H1 (cell line): ENCODE results near the gene TSKU. TPM values are rescaled to one million over a fixed set of nuclear protein-coding genes. Genes with fewer than 3 reads are reported as not detected.

Experiments
- CTCF ChIA-PET: fragments of 300-600 bp; sonication (Branson Sonifier 250); formaldehyde crosslinking; loops from one replicate; lab custom pipeline; 2021; ENCODE audit not compliant: partially characterized antibody; lab: Charles Lee
- POLR2A ChIA-PET: fragments of 300-600 bp; sonication (Branson Sonifier 250); formaldehyde crosslinking; loops from one replicate; lab custom pipeline; 2021; ENCODE audit warnings: inconsistent platforms; ENCODE audit not compliant: partially characterized antibody; lab: Charles Lee
- DNase-seq, 2 experiments: peaks; one replicate each; pipeline versions ENCODE4 v3.0.0 to v3.0.0-alpha.2; 2010 to 2022; ENCODE audit warnings: low spot score in 2 of 2, low read depth in 1 of 2, mixed read lengths in 1 of 2
- FAIRE-seq: peaks from 2 replicates; lab custom pipeline; 2011; peaks lifted over from hg19 to GRCh38; lab: Jason Lieb, UNC
- H2AFZ ChIP-seq: 2 replicates; pipeline ENCODE4 v1.8.1; 2012; ENCODE audit warnings: low read length, inconsistent platforms
- H2AK5ac ChIP-seq: 2 replicates; pipeline ENCODE4 v1.6.1; 2013; ENCODE audit warnings: low read depth, low read length
- H2BK120ac ChIP-seq: replicated peaks from 2 replicates; pipeline ENCODE3; 2013; ENCODE audit warnings: low read depth, low read length, inconsistent platforms
- H2BK12ac ChIP-seq: 2 replicates; pipeline ENCODE4 v1.6.1; 2013; ENCODE audit warnings: low read depth, low read length
- H2BK15ac ChIP-seq: 2 replicates; pipeline ENCODE4 v1.6.1; 2013; ENCODE audit warnings: low read length
- H2BK20ac ChIP-seq: 2 replicates; pipeline ENCODE4 v1.6.1; 2013; ENCODE audit warnings: low read length
- H2BK5ac ChIP-seq: 2 replicates; pipeline ENCODE4 v1.6.1; 2013; ENCODE audit warnings: low read depth, low read length
- H3K14ac ChIP-seq: 2 replicates; pipeline ENCODE4 v1.6.1; 2013; ENCODE audit warnings: inconsistent platforms; ENCODE audit not compliant: insufficient read length
- H3K18ac ChIP-seq: 2 replicates; pipeline ENCODE4 v1.6.1; 2013; ENCODE audit warnings: low read length; ENCODE audit errors: extremely low read depth
- H3K23ac ChIP-seq: 2 replicates; pipeline ENCODE4 v1.6.1; 2013; ENCODE audit warnings: inconsistent platforms; ENCODE audit not compliant: insufficient read length
- H3K23me2 ChIP-seq: 2 replicates; pipeline ENCODE4 v1.6.1; 2013; ENCODE audit warnings: low read depth, low read length
- H3K27ac ChIP-seq: 2 replicates; pipeline ENCODE4 v1.6.1; 2011; ENCODE audit warnings: low read depth, low read length, inconsistent platforms
- H3K27me3 ChIP-seq, 4 experiments: replicated peaks in 1 of 4; 1 replicate in 1 of 4; 2 replicates in 3 of 4; pipeline versions ENCODE4 v1.6.1 to v1.8.1; 2011 to 2013; ENCODE audit warnings: low read length in 3 of 4, mild to moderate bottlenecking in 3 of 4, inconsistent platforms in 2 of 4, mixed read lengths in 2 of 4, moderate library complexity in 1 of 4; ENCODE audit not compliant: control insufficient read depth in 3 of 4, insufficient read depth in 3 of 4; ENCODE audit errors: extremely low read depth in 1 of 4
- H3K36me3 ChIP-seq, 4 experiments: 2 replicates each; pipeline versions ENCODE4 v1.6.1 to v1.8.1; 2011 to 2013; ENCODE audit warnings: mild to moderate bottlenecking in 4 of 4, low read length in 3 of 4, moderate library complexity in 2 of 4, control low read depth in 1 of 4, inconsistent platforms in 1 of 4; ENCODE audit not compliant: insufficient read depth in 4 of 4, control insufficient read depth in 2 of 4
- H3K4ac ChIP-seq: replicated peaks from 2 replicates; pipeline ENCODE3; 2013; ENCODE audit warnings: low read length, low read depth, mixed read lengths, inconsistent platforms; ENCODE audit not compliant: insufficient read length
- H3K4me1 ChIP-seq, 4 experiments: replicated peaks in 1 of 4; 1 replicate in 1 of 4; 2 replicates in 3 of 4; pipeline versions ENCODE4 v1.6.1 to v1.8.1; 2011 to 2013; ENCODE audit warnings: low read length in 3 of 4, inconsistent platforms in 2 of 4, mixed read lengths in 1 of 4; ENCODE audit not compliant: insufficient read depth in 4 of 4, control insufficient read depth in 3 of 4
- H3K4me2 ChIP-seq, 2 experiments: 2 replicates each; pipeline versions ENCODE4 v1.6.1 to v1.8.1; 2011 to 2013; ENCODE audit warnings: low read depth in 2 of 2, low read length in 2 of 2, control low read depth in 1 of 2, inconsistent platforms in 1 of 2, mild to moderate bottlenecking in 1 of 2; ENCODE audit not compliant: insufficient read depth in 1 of 2
- H3K4me3 ChIP-seq, 4 experiments: fragments of 200-600, 300-600 bp in 1 of 4; sonication (generic), shearing (Covaris generic), sonication (Bioruptor Twin) in 1 of 4; 2 replicates each; pipeline versions ENCODE4 v1.5.1 to v1.8.1; 2011 to 2016; ENCODE audit warnings: low read length in 4 of 4, low read depth in 3 of 4, control low read depth in 2 of 4, inconsistent platforms in 2 of 4, mild to moderate bottlenecking in 2 of 4, mixed read lengths in 1 of 4, moderate library complexity in 1 of 4; ENCODE audit not compliant: insufficient read depth in 2 of 4; ENCODE audit errors: extremely low read depth in 1 of 4
- H3K56ac ChIP-seq: replicated peaks from 2 replicates; pipeline ENCODE3; 2013; ENCODE audit warnings: low read depth, mild to moderate bottlenecking, mixed read lengths, low read length, inconsistent platforms; ENCODE audit not compliant: insufficient read length
- H3K79me1 ChIP-seq: 2 replicates; pipeline ENCODE4 v1.6.1; 2013; ENCODE audit warnings: low read depth, low read length, control low read depth
- H3K79me2 ChIP-seq, 2 experiments: 2 replicates each; pipeline versions ENCODE4 v1.6.1 to v1.8.1; 2012 to 2013; ENCODE audit warnings: low read length in 2 of 2, mild to moderate bottlenecking in 2 of 2, inconsistent platforms in 1 of 2; ENCODE audit not compliant: insufficient read depth in 2 of 2, control insufficient read depth in 1 of 2
- H3K9ac ChIP-seq, 4 experiments: replicated peaks in 1 of 4; 1 replicate in 1 of 4; 2 replicates in 3 of 4; pipeline versions ENCODE4 v1.6.1 to v1.8.1; 2011 to 2013; ENCODE audit warnings: low read depth in 3 of 4, low read length in 3 of 4, control low read depth in 2 of 4, mild to moderate bottlenecking in 2 of 4, moderate library complexity in 2 of 4, inconsistent platforms in 1 of 4; ENCODE audit errors: extremely low read depth in 1 of 4
- H3K9me3 ChIP-seq, 2 experiments: 2 replicates each; pipeline versions ENCODE4 v1.6.1 to v1.8.1; 2012 to 2013; ENCODE audit warnings: mild to moderate bottlenecking in 2 of 2, moderate library complexity in 2 of 2, control low read depth in 1 of 2, inconsistent platforms in 1 of 2, low read depth in 1 of 2, low read length in 1 of 2, mixed read lengths in 1 of 2; ENCODE audit not compliant: insufficient read depth in 2 of 2
- H4K20me1 ChIP-seq, 2 experiments: replicated peaks in 1 of 2; 2 replicates each; pipeline versions ENCODE3 to v1.8.1; 2011 to 2013; ENCODE audit warnings: inconsistent platforms in 2 of 2, low read length in 2 of 2, mild to moderate bottlenecking in 1 of 2; ENCODE audit not compliant: insufficient read depth in 2 of 2, control insufficient read depth in 1 of 2
- H4K5ac ChIP-seq: 2 replicates; pipeline ENCODE4 v1.6.1; 2013; ENCODE audit warnings: low read length, low read depth, mixed read lengths, inconsistent platforms; ENCODE audit not compliant: insufficient read length
- H4K8ac ChIP-seq: 2 replicates; pipeline ENCODE4 v1.8.0; 2013; ENCODE audit warnings: mild to moderate bottlenecking, moderate library complexity, low read length, inconsistent platforms; ENCODE audit not compliant: insufficient read depth; ENCODE audit errors: extremely low read depth
- H4K91ac ChIP-seq: replicated peaks from 2 replicates; pipeline ENCODE3; 2013; ENCODE audit warnings: low read length, mixed read lengths, inconsistent platforms; ENCODE audit not compliant: insufficient read length
- CEBPB ChIP-seq: IDR thresholded peaks from 2 replicates; pipeline ENCODE4 v1.6.1; 2012; ENCODE audit warnings: low read depth, low read length
- HDAC6 ChIP-seq: IDR thresholded peaks from one replicate; pipeline ENCODE4 v1.7.1; 2012; ENCODE audit warnings: low read depth, mild to moderate bottlenecking, inconsistent platforms, low read length, moderate library complexity
- KDM4A ChIP-seq: IDR thresholded peaks from one replicate; pipeline ENCODE4 v1.7.1; 2012; ENCODE audit warnings: low read depth, mild to moderate bottlenecking, moderate library complexity, low read length, inconsistent platforms; ENCODE audit not compliant: severe bottlenecking
- MAX ChIP-seq: IDR thresholded peaks from 2 replicates; pipeline ENCODE4 v1.6.1; 2012; ENCODE audit warnings: inconsistent platforms
- SIN3A ChIP-seq, 2 experiments: IDR thresholded peaks in 1 of 2; conservative IDR thresholded peaks in 1 of 2; 2 replicates each; pipeline ENCODE4 v1.6.1; 2011 to 2012; ENCODE audit warnings: low read length in 2 of 2, improper control_type of control experiment in 1 of 2, low read depth in 1 of 2, mild to moderate bottlenecking in 1 of 2
- SRF ChIP-seq: IDR thresholded peaks from 2 replicates; pipeline ENCODE4 v1.6.1; 2011; ENCODE audit warnings: mild to moderate bottlenecking, low read depth, low read length, moderate library complexity
- TAF1 ChIP-seq: IDR thresholded peaks from 2 replicates; pipeline ENCODE4 v1.6.1; 2011; ENCODE audit warnings: mild to moderate bottlenecking, low read depth, low read length
- TEAD4 ChIP-seq: IDR thresholded peaks from 2 replicates; pipeline ENCODE4 v1.6.1; 2012; ENCODE audit warnings: low read depth, low read length, inconsistent platforms, mixed read lengths
- WGBS, 2 experiments: shearing (Covaris generic) in 1 of 2; methylation state at CpG; one replicate each; pipeline versions ENCODE4 v1.1.6 to v1.1.7; 2013 to 2015; ENCODE audit warnings: low lambda C conversion rate in 2 of 2, mixed read lengths in 2 of 2, inconsistent platforms in 1 of 2, low coverage in 1 of 2, missing lambda C conversion rate in 1 of 2; ENCODE audit not compliant: insufficient replicate concordance in 2 of 2, insufficient coverage in 1 of 2, insufficient read length in 1 of 2; ENCODE audit errors: extremely low coverage in 1 of 2, missing lambda C conversion rate in 1 of 2; 5-methylcytosine and 5-hydroxymethylcytosine counted together
- polyA plus RNA-seq, 7 experiments: library from polyadenylated mRNA; depleted of rRNA in 3 of 7; stranded (reverse) in 5 of 7; unstranded in 2 of 7; fragments of >200 nt in 5 of 7; fragments of 200-250 nt in 2 of 7; gene quantifications; 1 replicate in 5 of 7; 2 replicates in 1 of 7; 4 replicates in 1 of 7; pipeline versions ENCODE4 v1.2.1 to v1.2.3, GENCODE V29; 2011 to 2013; ENCODE audit warnings: missing spikeins in 2 of 7, mixed read lengths in 2 of 7
- total RNA-seq: library from RNA; stranded (reverse); fragmentation: NEBNext Ultra II Directional; extraction: Animal tissue kit (Norgen Biotek cat#: 25700); gene quantifications from 2 replicates; pipeline ENCODE4 v1.2.1, GENCODE V29; 2021

The TSKU gene
- total and polyA plus RNA-seq, 2 of the 8 experiments (the other 6 are each of a cell fraction or from before 2014, with no cell fraction given) = 22.8 to 28.4 TPM

- peak overlapping the region; percentile 45; the same call in 1 of the 2 replicates for H2AK5ac ChIP-seq
- CTCF ChIA-PET = interaction anchor here (0.9 to 3.8 kb wide), 7 partner anchors 13 to 64 kb away, joined by 3 to 33 read pairs (median 5); no protein-coding TSS in a partner anchor
- WGBS, 2 experiments = 74% methylated on average over 6 of the region's 6 CpGs; no CpG with 5 or more reads in 1 of the 2 experiments
- H2BK5ac ChIP-seq = peak overlapping the region; percentile 28; the same call in 1 of the 2 replicates
- H2BK15ac ChIP-seq = no peak overlapping the region
- H4K91ac ChIP-seq = no peak overlapping the region
- H3K23ac ChIP-seq = no peak overlapping the region
- no peak overlapping the region for H3K27ac ChIP-seq
- no peak overlapping the region for H3K56ac ChIP-seq
- FAIRE-seq = no peak
- H4K20me1 ChIP-seq = peaks cover 18 to 33% of the 10 kb centered on the region in 2 experiments
- H3K9ac ChIP-seq = no peak overlapping the region; a peak in 1 of 7 replicates
- H2AFZ ChIP-seq = no peak overlapping the region
- POLR2A ChIA-PET = interaction anchor here (0.7 to 2.3 kb wide), 3 partner anchors 8 to 26 kb away, joined by 3 to 12 read pairs (median 3); no protein-coding TSS in a partner anchor
- no peak overlapping the region for H3K4ac ChIP-seq
- peaks cover 32 to 71% of the 10 kb centered on the region in 2 experiments for H3K79me2 ChIP-seq
- peaks cover 0 to under 1% of the 10 kb centered on the region in 2 experiments; a peak in 1 of 4 replicates for H3K9me3 ChIP-seq
- H2BK120ac ChIP-seq = no peak overlapping the region
- no peak overlapping the region for H2BK20ac ChIP-seq
- no peak for TF ChIP-seq MAX
- TF ChIP-seq SRF = no peak
- no peak for TF ChIP-seq KDM4A
- TF ChIP-seq SIN3A (conservative IDR thresholded peaks at IDR 0.05 in 1 of 2, IDR thresholded peaks at IDR 0.05 in 1 of 2; ENCODE audit: low read depth in 1 of 2, low read length in 2 of 2) = no peak
- no peak for TF ChIP-seq TEAD4
- TF ChIP-seq HDAC6 = no peak
- TF ChIP-seq CEBPB = no peak
- TF ChIP-seq TAF1 = no peak
- DNase-seq = no peak
- peaks cover 11% of the 10 kb centered on the region for H3K23me2 ChIP-seq
- H2BK12ac ChIP-seq = no peak overlapping the region
- peak overlapping the region; percentile 90 to 95; a peak in 2 of 4 replicates for H3K4me2 ChIP-seq
- peaks cover 20 to 38% (median 30%) of the 10 kb centered on the region in 4 experiments for H3K4me1 ChIP-seq
- peak overlapping the region in 1 of 4 experiments; percentile 87; a peak in 1 of 8 replicates for H3K4me3 ChIP-seq
- H3K79me1 ChIP-seq = peaks cover 24% of the 10 kb centered on the region
- no peaks in the 10 kb centered on the region for H3K27me3 ChIP-seq
- peak overlapping the region; percentile 51; the same call in 1 of the 2 replicates for H3K18ac ChIP-seq
- H4K5ac ChIP-seq = no peak overlapping the region
- H3K14ac ChIP-seq = no peak overlapping the region
- H3K36me3 ChIP-seq = no peaks in the 10 kb centered on the region; a peak in 1 of 8 replicates
- H4K8ac ChIP-seq = no peak overlapping the region
Measured at GRCh38 chr11:76786016-76786415, 2.9 kb downstream of the TSKU start.
